Measurements from ENCODE around the gene C6orf62. TPM values are rescaled to one million over a fixed set of nuclear protein-coding genes. Genes with fewer than 3 reads are reported as not detected.
A peak's percentile ranks its signal among the peaks of the same experiment; 100 is the strongest.
"Not testable (repeated sequence)": the region's sequence is repeated elsewhere in the genome, so short reads cannot be mapped to it uniquely, and the experiment has no call there.

The C6orf62 gene
- total RNA-seq (ENCODE audit: unreplicated experiment), result 155 TPM
- long read RNA-seq, full-length matches to known transcripts, result 195 of 222 reads
- long read RNA-seq, partial matches to known transcripts, result 3 of 222 reads
- long read RNA-seq, other reads (novel, unspliced or antisense), result 24 of 222 reads

DNA sequence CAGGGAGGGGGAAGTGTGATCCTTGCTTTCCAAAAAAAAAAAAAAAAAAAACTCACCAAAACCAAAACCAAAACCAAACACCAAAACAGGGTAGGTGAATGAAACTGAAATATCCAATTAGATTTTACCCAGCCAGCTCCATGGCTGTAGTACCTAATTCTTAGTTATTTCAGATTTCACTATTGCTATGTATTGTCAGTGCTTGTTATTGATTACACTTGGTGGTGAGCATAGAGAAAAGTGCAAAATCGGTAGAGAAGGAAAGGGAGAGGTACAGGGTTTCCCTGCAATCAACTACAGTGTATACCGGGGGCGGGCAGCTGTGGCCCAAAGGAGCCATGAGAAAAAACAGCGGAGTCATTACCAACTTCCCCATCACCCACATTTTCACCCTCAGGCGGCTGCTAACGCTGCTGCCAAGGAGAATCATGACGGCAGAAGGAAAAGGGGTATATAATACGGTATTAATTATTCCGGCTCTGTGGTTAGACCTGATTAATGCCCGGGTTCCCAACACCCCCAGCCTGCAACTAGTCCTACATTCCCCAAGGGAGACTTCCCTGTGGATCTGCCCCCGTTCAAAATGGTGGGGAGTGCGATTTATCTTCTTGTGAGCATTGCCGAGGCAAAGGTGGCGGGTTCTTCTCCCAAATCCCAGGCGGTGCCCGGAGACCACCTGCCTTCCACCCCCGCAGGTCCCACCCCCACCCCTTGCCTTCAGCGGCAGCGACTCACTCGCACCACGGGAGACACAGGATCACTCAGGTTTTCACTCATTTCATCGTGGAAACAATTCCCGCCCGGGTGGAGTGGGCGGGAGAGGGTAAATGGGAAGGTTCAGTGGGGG, at the start of gene C6orf62:
Gene C6orf62, minus strand, starts transcription at position 30 of the 847 bp plus-strand sequence. CDS start 486 bp downstream, outside the sequence.
- H3K36me3 Mint-ChIP-seq (ENCODE audit: unreplicated experiment), result peaks cover 4% of the 10 kb centered on the region
- peak within 1 kb of the TSS; percentile 100 for H3K27ac Mint-ChIP-seq (ENCODE audit: unreplicated experiment)
- TF ChIP-seq, protein P1, sequence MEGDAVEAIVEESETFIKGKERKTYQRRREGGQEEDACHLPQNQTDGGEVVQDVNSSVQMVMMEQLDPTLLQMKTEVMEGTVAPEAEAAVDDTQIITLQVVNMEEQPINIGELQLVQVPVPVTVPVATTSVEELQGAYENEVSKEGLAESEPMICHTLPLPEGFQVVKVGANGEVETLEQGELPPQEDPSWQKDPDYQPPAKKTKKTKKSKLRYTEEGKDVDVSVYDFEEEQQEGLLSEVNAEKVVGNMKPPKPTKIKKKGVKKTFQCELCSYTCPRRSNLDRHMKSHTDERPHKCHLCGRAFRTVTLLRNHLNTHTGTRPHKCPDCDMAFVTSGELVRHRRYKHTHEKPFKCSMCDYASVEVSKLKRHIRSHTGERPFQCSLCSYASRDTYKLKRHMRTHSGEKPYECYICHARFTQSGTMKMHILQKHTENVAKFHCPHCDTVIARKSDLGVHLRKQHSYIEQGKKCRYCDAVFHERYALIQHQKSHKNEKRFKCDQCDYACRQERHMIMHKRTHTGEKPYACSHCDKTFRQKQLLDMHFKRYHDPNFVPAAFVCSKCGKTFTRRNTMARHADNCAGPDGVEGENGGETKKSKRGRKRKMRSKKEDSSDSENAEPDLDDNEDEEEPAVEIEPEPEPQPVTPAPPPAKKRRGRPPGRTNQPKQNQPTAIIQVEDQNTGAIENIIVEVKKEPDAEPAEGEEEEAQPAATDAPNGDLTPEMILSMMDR (IDR thresholded peaks at IDR 0.05; ENCODE audit: partially characterized antibody, unreplicated experiment), result no peak
- peak within 1 kb of the TSS; percentile 96 for H3K4me3 Mint-ChIP-seq (ENCODE audit: unreplicated experiment)
- H3K4me1 Mint-ChIP-seq (ENCODE audit: low read depth, unreplicated experiment), result peaks cover 21% of the 10 kb centered on the region
- H3K9me3 Mint-ChIP-seq (ENCODE audit: unreplicated experiment), result peaks cover 13% of the 10 kb centered on the region
- peaks cover 10% of the 10 kb centered on the region for H3K27me3 Mint-ChIP-seq (ENCODE audit: unreplicated experiment)
- peak; percentile 36 for DNase-seq

DNA sequence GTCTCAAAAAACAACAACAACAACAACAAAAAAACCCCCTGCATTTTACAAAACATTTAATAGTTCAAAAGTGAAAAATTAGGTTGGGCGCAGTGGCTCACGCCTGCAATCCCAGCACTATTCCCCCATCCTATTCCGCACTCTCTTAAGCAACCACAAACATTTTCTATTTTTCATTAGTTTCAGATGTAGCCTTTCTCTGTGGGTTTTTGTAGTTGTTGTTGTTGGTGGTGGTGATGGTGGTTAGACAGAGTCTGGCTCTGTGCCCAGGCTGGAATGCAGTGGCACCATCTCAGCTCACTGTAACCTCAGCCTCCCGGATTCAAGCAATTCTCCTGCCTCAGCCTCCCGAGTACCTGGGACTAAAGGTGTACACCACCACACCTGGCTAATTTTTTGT, 49.4 kb upstream of the C6orf62 start:
- TF ChIP-seq, protein P1 (IDR thresholded peaks at IDR 0.05; ENCODE audit: partially characterized antibody, unreplicated experiment), result no peak
- H3K27me3 Mint-ChIP-seq (ENCODE audit: unreplicated experiment), result no peaks in the 10 kb centered on the region
- no peaks in the 10 kb centered on the region for H3K9me3 Mint-ChIP-seq (ENCODE audit: unreplicated experiment)
- H3K27ac Mint-ChIP-seq (ENCODE audit: unreplicated experiment), result no peak overlapping the region
- H3K4me1 Mint-ChIP-seq (ENCODE audit: low read depth, unreplicated experiment), result no peaks in the 10 kb centered on the region
- H3K36me3 Mint-ChIP-seq (ENCODE audit: unreplicated experiment), result no peaks in the 10 kb centered on the region
- no peak overlapping the region for H3K4me3 Mint-ChIP-seq (ENCODE audit: unreplicated experiment)
- DNase-seq, result no peak

DNA sequence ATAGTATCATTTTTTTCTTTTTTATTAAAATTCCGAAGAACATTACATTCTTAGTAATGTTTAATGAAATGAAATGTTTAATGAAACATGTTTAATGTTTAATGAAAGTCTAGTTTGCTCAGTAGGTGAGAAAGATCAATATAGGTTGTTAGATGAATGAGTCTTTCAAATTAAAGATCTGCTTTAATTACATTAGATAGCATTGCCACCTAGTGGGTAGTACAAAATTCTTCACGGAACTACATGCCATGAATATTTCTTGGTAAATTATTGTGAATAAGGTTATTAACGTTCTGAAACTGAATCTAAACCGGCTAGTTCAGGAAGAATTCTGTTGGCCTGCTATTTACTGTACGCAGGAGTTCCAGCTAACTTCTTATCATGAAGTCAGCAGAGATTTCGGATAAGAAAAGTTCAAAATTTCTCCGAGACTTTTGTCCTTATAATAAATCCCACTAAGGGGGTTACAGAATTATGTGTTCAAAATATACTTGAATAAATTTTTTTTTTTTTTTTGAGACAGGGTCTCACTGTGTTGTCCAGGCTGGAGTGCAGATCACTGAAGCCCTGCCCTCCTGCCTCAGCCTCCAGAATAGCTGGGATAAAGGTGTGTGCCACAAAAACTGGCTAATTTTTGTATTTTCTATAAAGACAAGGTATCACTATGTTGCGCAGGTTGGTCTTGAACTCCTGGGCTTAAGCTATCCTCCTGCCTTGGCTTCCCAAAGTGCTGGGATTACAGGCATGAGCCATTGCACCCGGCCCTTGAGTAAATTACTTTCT, 47.9 kb upstream of the C6orf62 start:
- no peaks in the 10 kb centered on the region for H3K4me1 Mint-ChIP-seq (ENCODE audit: low read depth, unreplicated experiment)
- DNase-seq, result no peak
- no peak overlapping the region for H3K27ac Mint-ChIP-seq (ENCODE audit: unreplicated experiment)
- TF ChIP-seq, protein P1 (IDR thresholded peaks at IDR 0.05; ENCODE audit: partially characterized antibody, unreplicated experiment), result no peak
- H3K36me3 Mint-ChIP-seq (ENCODE audit: unreplicated experiment), result no peaks in the 10 kb centered on the region
- H3K9me3 Mint-ChIP-seq (ENCODE audit: unreplicated experiment), result no peaks in the 10 kb centered on the region
- H3K27me3 Mint-ChIP-seq (ENCODE audit: unreplicated experiment), result no peaks in the 10 kb centered on the region
- no peak overlapping the region for H3K4me3 Mint-ChIP-seq (ENCODE audit: unreplicated experiment)

DNA sequence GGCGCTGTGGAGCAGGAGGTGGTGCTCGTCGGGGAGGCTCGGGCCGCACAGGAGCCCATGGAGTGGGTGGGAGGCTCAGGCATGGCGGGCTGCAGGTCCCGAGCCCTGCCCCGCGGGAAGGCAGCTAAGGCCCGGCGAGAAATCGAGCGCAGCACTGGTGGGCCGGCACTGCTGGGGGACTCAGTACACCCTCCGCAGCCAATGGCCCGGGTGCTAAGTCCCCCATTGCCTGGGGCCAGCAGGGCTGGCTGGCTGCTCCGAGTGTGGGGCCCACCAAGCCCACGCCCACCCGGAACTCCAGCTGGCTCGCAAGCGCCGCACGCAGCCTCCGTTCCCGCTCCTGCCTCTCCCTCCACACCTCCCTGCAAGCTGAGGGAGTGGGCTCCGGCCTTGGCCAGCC, 47.0 kb upstream of the C6orf62 start:
- DNase-seq; H3K27ac Mint-ChIP-seq (ENCODE audit: unreplicated experiment); H3K4me3 Mint-ChIP-seq (ENCODE audit: unreplicated experiment); H3K27me3 Mint-ChIP-seq (ENCODE audit: unreplicated experiment); H3K9me3 Mint-ChIP-seq (ENCODE audit: unreplicated experiment); H3K36me3 Mint-ChIP-seq (ENCODE audit: unreplicated experiment); H3K4me1 Mint-ChIP-seq (ENCODE audit: low read depth, unreplicated experiment): not testable (repeated sequence)

DNA sequence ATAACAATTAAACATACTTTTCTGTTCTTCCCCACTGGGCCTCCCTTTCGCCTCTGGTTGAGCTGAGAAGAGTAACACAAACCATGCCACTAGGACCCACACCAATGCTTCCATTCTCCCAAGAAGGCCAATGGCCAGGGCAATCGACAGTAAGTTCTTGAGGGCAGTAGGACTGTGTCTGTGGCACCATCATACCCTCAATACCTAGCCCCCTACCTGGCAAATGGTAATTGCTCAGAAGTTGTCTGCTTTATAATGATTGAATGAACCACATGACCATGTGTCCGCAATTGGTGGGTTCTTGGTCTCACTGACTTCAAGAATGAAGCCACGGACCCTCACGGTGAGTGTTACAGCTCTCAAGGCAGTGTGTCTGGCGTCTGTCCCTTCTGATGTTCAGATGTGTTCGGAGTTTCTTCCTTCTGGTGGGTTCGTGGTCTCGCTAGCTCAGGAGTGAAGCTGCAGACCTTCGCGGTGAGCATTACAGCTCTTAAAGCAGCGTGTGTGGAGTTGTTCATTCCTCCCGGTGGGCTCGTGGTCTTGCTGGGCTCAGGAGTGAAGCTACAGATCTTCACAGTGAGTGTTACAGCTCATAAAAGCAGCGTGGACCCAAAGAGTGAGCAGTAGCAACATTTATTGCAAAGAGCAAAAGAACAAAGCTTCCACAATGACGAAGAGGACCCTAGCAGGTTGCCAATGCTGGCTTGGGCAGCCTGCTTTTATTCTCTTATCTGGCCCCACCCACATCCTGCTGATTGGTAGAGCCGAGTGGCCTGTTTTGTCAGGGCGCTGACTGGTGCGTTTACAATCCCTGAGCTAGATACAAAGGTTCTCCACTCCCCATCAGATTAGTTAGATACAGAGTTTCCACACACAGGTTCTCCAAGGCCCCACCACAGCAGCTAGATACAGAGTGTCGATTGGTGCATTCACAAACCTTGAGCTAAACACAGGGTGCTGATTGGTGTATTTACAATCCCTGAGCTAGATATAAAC, 46.2 kb upstream of the C6orf62 start:
- not testable (repeated sequence) for H3K4me1 Mint-ChIP-seq (ENCODE audit: low read depth, unreplicated experiment); H3K27me3 Mint-ChIP-seq (ENCODE audit: unreplicated experiment); H3K36me3 Mint-ChIP-seq (ENCODE audit: unreplicated experiment); DNase-seq; H3K27ac Mint-ChIP-seq (ENCODE audit: unreplicated experiment); H3K9me3 Mint-ChIP-seq (ENCODE audit: unreplicated experiment); H3K4me3 Mint-ChIP-seq (ENCODE audit: unreplicated experiment)
